Measurements from ENCODE around the gene LY6G5C. TPM values are rescaled to one million over a fixed set of nuclear protein-coding genes. Genes with fewer than 3 reads are reported as not detected.
A peak's percentile ranks its signal among the peaks of the same experiment; 100 is the strongest.

LY6G5C gene
- total and polyA plus RNA-seq, 4 donors = 1.2 to 5.9 (median 3.3) TPM

DNA sequence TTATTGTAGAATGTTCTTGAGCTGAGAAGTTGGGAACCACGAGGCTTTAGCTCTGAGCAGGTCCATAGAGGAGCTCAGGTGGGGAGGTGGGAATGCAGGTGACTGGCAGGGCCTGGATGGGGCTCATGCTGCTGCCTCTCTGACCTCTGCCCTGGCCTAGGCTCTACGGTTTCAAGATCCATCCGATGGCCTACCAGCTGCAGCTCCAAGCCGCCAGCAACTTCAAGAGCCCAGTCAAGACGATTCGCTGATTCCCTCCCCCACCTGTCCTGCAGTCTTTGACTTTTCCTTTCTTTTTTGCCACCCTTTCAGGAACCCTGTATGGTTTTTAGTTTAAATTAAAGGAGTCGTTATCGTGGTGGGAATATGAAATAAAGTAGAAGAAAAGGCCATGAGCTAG lies 11.2 kb downstream of the LY6G5C start, which contains the start of gene LY6G5B:
TSS of gene LY6G5B (plus strand) at position 301 of the 400 bp plus-strand sequence. CDS start 975 bp downstream, outside the sequence.
- Histone ChIP-seq H3K27ac (ENCODE audit: low read depth in 1 of 2, low read length in 2 of 2) (no peak within 1 kb of the TSS), H3K36me3 (ENCODE audit: control insufficient read depth in 1 of 2, insufficient read depth in 2 of 2, low read length in 1 of 2) (peaks cover 0 to 12% of the 10 kb centered on the region in 2 donors), H3K4me3 (ENCODE audit: low read length in 2 of 2) (no peak within 1 kb of the TSS), H3K27me3 (ENCODE audit: control insufficient read depth in 1 of 2, insufficient read depth in 2 of 2, low read length in 1 of 2) (no peaks in the 10 kb centered on the region), H3K4me1 (ENCODE audit: control insufficient read depth in 1 of 2, insufficient read depth in 2 of 2, low read length in 2 of 2) (no peaks in the 10 kb centered on the region), H3K9me3 (ENCODE audit: control insufficient read depth, low read length) (no peaks in the 10 kb centered on the region)
- 81 to 86% methylated on average over 8 of the region's 8 CpGs for WGBS, 2 donors
- DNase-seq (no peak), ATAC-seq (ENCODE audit: low FRiP score) (no peak)
- intact Hi-C loops (cut with DNase I) = loop anchor here in 1 of 2 donors (5.0 kb wide), 1 partner anchor 123 kb away; no protein-coding TSS in a partner anchor

DNA sequence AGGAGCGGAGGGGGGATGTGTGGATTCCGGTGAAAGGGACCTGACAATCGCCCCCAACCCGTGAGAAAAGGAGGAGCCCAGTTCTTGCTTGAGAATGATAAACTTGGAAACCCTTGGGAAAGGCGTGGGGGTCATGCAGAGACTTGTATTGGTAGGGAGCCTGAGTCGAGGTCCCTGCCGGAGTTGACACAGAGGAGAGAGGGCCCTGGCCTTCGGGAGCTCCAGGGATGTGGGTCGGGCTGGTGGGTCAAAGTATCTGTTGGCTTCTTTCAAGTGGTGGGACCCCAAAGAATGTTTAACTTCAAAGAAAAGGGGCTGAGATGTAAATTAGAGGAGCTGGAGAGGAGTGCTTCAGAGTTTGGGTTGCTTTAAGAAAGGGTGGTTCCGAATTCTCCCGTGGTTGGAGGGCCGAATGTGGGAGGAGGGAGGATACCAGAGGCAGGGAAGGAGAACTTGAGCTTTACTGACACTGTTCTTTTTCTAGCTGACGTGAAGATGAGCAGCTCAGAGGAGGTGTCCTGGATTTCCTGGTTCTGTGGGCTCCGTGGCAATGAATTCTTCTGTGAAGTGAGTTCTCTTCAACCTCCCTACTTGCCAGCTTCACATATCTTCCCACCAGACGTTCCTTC lies 14.4 kb downstream of the LY6G5C start:
- ATAC-seq (ENCODE audit: low FRiP score) (no peak), DNase-seq (no peak)
- Histone ChIP-seq H3K9me3 (ENCODE audit: control insufficient read depth, low read length) (no peaks in the 10 kb centered on the region), H3K4me3 (ENCODE audit: low read length in 2 of 2) (peak overlapping the region; percentile 55 to 77), H3K27ac (ENCODE audit: low read depth in 1 of 2, low read length in 2 of 2) (peak overlapping the region in 1 of 2 donors; percentile 43), H3K27me3 (ENCODE audit: control insufficient read depth in 1 of 2, insufficient read depth in 2 of 2, low read length in 1 of 2) (no peaks in the 10 kb centered on the region), H3K36me3 (ENCODE audit: control insufficient read depth in 1 of 2, insufficient read depth in 2 of 2, low read length in 1 of 2) (peaks cover 0 to 11% of the 10 kb centered on the region in 2 donors), H3K4me1 (ENCODE audit: control insufficient read depth in 1 of 2, insufficient read depth in 2 of 2, low read length in 2 of 2) (no peaks in the 10 kb centered on the region)
- intact Hi-C loops (cut with DNase I) = loop anchor here in 1 of 2 donors (5.0 kb wide), 1 partner anchor 126 kb away; no protein-coding TSS in a partner anchor
- 5 to 6% methylated on average over 15 of the region's 15 CpGs for WGBS, 2 donors

DNA sequence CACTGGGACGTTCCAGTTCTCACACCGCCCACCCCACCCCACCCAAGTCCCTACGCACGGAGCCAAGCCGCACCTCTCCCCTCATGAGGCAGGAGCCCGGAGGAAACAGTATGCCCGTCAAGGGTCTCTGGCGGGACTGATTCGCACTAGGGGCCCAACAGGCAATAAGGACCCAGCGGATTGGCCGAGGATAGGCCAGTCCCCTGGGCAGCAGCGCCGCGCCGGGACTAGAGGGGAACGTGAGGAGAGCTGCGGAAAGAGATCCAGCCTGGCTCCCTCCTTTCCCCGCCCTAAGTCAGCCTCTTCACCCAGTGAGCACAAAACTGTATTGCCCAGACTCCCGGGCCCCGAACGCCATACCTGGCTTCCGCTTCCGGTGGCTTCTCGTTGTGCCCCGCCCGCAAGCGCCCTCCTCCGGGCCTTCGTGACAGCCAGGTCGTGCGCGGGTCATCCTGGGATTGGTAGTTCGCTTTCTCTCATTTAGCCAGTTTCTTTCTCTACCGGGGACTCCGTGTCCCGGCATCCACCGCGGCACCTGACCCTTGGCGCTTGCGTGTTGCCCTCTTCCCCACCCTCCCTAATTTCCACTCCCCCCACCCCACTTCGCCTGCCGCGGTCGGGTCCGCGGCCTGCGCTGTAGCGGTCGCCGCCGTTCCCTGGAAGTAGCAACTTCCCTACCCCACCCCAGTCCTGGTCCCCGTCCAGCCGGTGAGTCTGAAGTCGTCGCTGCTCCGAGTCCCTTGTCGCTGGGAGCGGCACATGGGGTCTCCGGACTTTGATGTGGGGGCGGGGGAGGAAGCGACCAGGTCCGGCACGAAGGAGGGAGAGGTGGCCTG lies 15.1 kb downstream of the LY6G5C start, which contains the start of gene CSNK2B:
TSS of gene CSNK2B (plus strand) at position 580 of the 836 bp plus-strand sequence. CDS start 752 bp downstream, outside the sequence.
- H3K9me3 ChIP-seq (ENCODE audit: control insufficient read depth, low read length) = no peaks in the 10 kb centered on the region
- peaks cover 0 to 11% of the 10 kb centered on the region in 2 donors for H3K36me3 ChIP-seq (ENCODE audit: control insufficient read depth in 1 of 2, insufficient read depth in 2 of 2, low read length in 1 of 2)
- H3K4me1 ChIP-seq (ENCODE audit: control insufficient read depth in 1 of 2, insufficient read depth in 2 of 2, low read length in 2 of 2) = no peaks in the 10 kb centered on the region
- WGBS, 2 donors = 0 to 1% methylated on average over 63 of the region's 63 CpGs
- peak; percentile 99 for DNase-seq
- peak within 1 kb of the TSS; percentile 55 to 77 for H3K4me3 ChIP-seq (ENCODE audit: low read length in 2 of 2)
- intact Hi-C loops (cut with DNase I) = loop anchor here in 1 of 2 donors (5.0 kb wide), 1 partner anchor 127 kb away; no protein-coding TSS in a partner anchor
- no peaks in the 10 kb centered on the region for H3K27me3 ChIP-seq (ENCODE audit: control insufficient read depth in 1 of 2, insufficient read depth in 2 of 2, low read length in 1 of 2)
- ATAC-seq (ENCODE audit: low FRiP score) = peak; percentile 95
- H3K27ac ChIP-seq (ENCODE audit: low read depth in 1 of 2, low read length in 2 of 2) = peak within 1 kb of the TSS; percentile 49 to 86

DNA sequence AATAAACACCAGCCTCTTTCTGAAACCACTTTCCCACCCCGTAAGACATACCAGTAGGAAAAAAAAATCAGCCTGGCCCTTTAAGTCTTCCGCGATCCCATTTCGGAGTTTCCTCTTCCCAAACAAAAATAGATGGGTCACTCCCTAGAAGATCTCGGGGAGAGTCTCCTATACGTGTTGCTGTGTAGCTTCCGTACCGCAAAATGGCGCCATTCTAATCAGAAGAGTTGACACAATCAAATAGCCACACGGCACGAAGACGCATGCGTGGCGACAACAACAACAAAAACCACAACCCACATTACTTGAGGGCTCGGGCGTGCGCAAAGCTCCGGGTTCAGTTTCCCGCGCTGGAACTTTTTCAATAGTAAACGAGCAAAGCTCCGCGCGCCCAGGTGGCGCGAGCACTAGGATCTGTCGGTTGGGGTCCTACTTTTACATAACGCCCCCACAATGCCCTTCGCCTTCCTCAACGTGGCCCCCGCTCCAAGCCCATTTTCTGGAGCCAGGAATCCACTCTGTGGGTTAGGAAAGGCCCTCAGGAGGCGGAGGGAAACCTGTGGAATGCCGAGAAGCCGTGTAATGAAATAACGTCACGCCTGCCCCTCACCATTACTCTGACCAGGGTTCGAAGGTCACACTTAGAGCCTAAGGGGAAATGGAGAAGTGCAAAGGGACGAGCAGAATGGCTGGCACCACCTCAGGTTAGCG lies 15.9 kb downstream of the LY6G5C start, which contains the start of gene GPANK1:
TSS of gene GPANK1 (minus strand) at position 208 of the 711 bp plus-strand sequence. CDS start 519 bp downstream, outside the sequence.
- intact Hi-C loops (cut with DNase I) = loop anchor here in 1 of 2 donors (1.0 to 5.0 kb wide), 3 partner anchors 13 to 127 kb away; partner anchors contain the start of genes BAG6 and PRRC2A
- ATAC-seq (ENCODE audit: low FRiP score) = peak; percentile 87

DNA sequence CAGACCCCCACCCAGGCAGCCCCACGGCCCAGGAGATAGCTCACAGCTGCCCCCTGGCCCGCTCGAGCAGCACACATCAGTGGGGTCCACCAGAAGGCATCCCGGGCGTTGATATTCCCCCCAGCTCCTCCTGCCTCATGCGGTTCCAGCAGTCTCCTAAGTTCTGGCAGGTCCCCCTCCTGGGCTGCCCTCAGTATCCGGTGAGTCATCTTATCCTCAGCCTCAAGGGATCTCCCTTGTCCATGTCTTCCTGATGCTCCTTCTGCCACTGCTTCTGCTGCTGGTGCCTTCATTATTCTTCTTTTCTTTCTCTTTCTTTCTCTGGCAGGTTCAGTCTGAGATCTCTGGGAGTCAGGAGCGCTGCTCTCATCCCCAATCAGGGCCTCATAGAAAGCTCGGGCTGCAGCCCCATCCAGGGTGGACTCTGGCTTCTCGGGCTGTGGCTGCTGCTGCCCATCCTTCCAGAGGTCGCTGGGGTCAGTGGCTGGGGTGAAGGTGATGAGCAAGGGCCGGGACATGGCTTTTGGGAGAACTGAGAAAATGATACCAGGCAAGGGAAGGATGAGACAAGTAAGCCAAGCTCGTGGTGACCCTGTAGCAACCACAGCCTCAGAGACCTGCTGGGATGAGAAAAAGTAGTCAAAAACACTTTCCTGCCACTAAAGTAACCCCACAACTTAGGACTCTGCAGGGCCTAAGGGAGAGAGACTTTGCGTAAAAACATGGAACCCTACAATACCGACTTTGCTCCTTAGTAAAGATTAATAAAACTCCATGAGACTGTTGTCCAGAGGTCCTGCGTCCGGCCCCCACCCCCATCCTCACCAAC lies 16.7 kb downstream of the LY6G5C start:
- DNase-seq (peak; percentile 71 to 83), ATAC-seq (ENCODE audit: low FRiP score) (peak; percentile 30)
- intact Hi-C loops (cut with DNase I) = loop anchor here in 1 of 2 donors (1.0 to 5.0 kb wide), 2 partner anchors 12 to 42 kb away; partner anchors contain the start of genes BAG6 and PRRC2A
- peak overlapping the region; percentile 28 to 86 for H3K27ac ChIP-seq (ENCODE audit: low read depth in 1 of 2, low read length in 2 of 2)
- H3K27me3 ChIP-seq (ENCODE audit: control insufficient read depth in 1 of 2, insufficient read depth in 2 of 2, low read length in 1 of 2) = no peaks in the 10 kb centered on the region
- H3K4me3 ChIP-seq (ENCODE audit: low read length in 2 of 2) = peak overlapping the region; percentile 46 to 49
- H3K9me3 ChIP-seq (ENCODE audit: control insufficient read depth, low read length) = no peaks in the 10 kb centered on the region
- peaks cover 0 to 6% of the 10 kb centered on the region in 2 donors for H3K36me3 ChIP-seq (ENCODE audit: control insufficient read depth in 1 of 2, insufficient read depth in 2 of 2, low read length in 1 of 2)
- no peaks in the 10 kb centered on the region for H3K4me1 ChIP-seq (ENCODE audit: control insufficient read depth in 1 of 2, insufficient read depth in 2 of 2, low read length in 2 of 2)
- 8 to 9% methylated on average over 17 of the region's 17 CpGs for WGBS, 2 donors

More for the DNA sequence above, 15.9 kb downstream of the LY6G5C start, which contains the start of gene GPANK1:
- peak; percentile 94 to 95 for DNase-seq
- H3K4me1 ChIP-seq (ENCODE audit: control insufficient read depth in 1 of 2, insufficient read depth in 2 of 2, low read length in 2 of 2) = no peaks in the 10 kb centered on the region
- H3K27me3 ChIP-seq (ENCODE audit: control insufficient read depth in 1 of 2, insufficient read depth in 2 of 2, low read length in 1 of 2) = no peaks in the 10 kb centered on the region
- peak within 1 kb of the TSS; percentile 46 to 49 for H3K4me3 ChIP-seq (ENCODE audit: low read length in 2 of 2)
- 0% methylated on average over 39 of the region's 39 CpGs for WGBS, 2 donors
- H3K36me3 ChIP-seq (ENCODE audit: control insufficient read depth in 1 of 2, insufficient read depth in 2 of 2, low read length in 1 of 2) = peaks cover 0 to 11% of the 10 kb centered on the region in 2 donors
- peak within 1 kb of the TSS; percentile 49 to 86 for H3K27ac ChIP-seq (ENCODE audit: low read depth in 1 of 2, low read length in 2 of 2)
- no peaks in the 10 kb centered on the region for H3K9me3 ChIP-seq (ENCODE audit: control insufficient read depth, low read length)

DNA sequence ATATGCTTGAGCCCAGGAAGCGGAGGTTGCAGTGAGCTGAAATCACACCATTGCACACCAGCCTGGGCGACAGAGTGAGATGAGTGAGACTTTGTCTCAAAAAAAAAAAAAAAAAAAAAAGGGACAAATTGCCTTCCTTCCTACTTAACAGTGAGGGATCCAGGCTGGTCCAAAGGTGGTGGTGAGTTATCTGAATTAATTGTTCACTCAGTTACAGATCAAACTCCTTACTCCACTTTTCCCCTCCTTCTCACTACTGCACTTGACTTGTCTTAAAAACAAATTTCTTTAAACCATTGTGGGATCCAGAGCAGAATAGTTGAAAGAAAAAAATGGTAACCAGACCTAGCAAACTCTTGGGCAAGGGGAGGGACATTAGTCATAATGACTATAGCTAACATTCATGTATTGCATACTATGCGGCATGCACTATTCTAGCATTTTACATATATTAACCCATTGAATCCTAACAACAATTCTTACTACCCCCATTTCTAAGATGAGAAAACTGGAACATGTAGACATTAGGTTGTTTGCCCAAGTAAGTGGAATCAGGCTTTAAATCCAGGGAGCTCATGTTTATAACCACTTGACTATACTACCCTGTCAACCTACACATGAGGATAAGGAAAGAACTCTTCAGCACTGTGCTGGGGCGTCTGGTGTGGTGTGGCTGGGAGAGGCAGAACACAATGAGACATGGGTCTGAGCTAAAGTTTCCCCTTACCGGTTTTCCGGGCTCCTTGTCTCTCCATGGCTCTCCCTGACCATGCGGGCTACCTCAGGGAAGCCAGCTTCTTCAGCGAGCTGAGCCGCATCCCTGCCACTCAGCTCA lies 17.5 kb downstream of the LY6G5C start:
- ATAC-seq (ENCODE audit: low FRiP score) (no peak), DNase-seq (no peak)
- peak overlapping the region; percentile 23 to 46 for H3K4me3 ChIP-seq (ENCODE audit: low read length in 2 of 2)
- no peaks in the 10 kb centered on the region for H3K27me3 ChIP-seq (ENCODE audit: control insufficient read depth in 1 of 2, insufficient read depth in 2 of 2, low read length in 1 of 2)
- H3K27ac ChIP-seq (ENCODE audit: low read depth in 1 of 2, low read length in 2 of 2) = peak overlapping the region in 1 of 2 donors; percentile 86
- no peaks in the 10 kb centered on the region for H3K4me1 ChIP-seq (ENCODE audit: control insufficient read depth in 1 of 2, insufficient read depth in 2 of 2, low read length in 2 of 2)
- intact Hi-C loops (cut with DNase I) = loop anchor here in 1 of 2 donors (5.0 kb wide), 1 partner anchor 41 kb away; the partner anchor contains the start of gene PRRC2A
- H3K36me3 ChIP-seq (ENCODE audit: control insufficient read depth in 1 of 2, insufficient read depth in 2 of 2, low read length in 1 of 2) = peaks cover 0 to 2% of the 10 kb centered on the region in 2 donors
- no peaks in the 10 kb centered on the region for H3K9me3 ChIP-seq (ENCODE audit: control insufficient read depth, low read length)
- WGBS, 2 donors = 46 to 56% methylated on average over 9 of the region's 9 CpGs

Data from aorta (tissue), 5 donors.